ENCODE measurements around the gene ELAVL4.

Gene ELAVL4

DNA sequence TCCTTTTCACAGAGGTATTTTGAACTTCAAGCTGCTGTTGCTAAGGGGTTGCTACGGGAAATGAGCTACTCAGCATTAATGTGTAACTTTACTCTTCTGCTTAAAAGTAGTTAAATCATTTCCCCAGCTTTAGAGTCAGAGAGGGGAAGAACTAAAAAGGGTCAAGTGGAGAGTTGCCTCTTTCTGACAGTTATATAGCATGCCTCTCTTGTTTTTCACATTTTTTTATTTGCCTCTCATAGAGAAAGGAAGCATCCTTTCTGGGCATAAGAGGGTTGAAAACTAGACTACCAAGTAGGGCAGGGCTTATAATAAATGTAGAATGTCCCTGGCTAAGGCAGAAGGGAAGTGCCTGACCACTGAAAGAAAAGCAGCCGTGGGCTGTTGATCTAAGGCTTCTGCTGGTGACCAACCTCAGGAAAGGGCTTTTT, 10.1 kb upstream of the ELAVL4 start:
- no peak overlapping the region for H3K27ac ChIP-seq (ENCODE audit: low read length)
- H3K4me3 ChIP-seq (ENCODE audit: low read depth in 1 of 2, low read length in 2 of 2), result no peak overlapping the region
- H3K9me3 ChIP-seq (ENCODE audit: control insufficient read depth in 1 of 2, low read length in 2 of 2), result no peaks in the 10 kb centered on the region
- no peaks in the 10 kb centered on the region for H3K27me3 ChIP-seq (ENCODE audit: low read depth, low read length)
- H3K4me1 ChIP-seq (ENCODE audit: control insufficient read depth in 1 of 2, insufficient read depth in 2 of 2, low read length in 2 of 2), result no peaks in the 10 kb centered on the region
- no peaks in the 10 kb centered on the region for H3K36me3 ChIP-seq (ENCODE audit: control insufficient read depth in 1 of 2, insufficient read depth in 2 of 2, low read length in 2 of 2)

DNA sequence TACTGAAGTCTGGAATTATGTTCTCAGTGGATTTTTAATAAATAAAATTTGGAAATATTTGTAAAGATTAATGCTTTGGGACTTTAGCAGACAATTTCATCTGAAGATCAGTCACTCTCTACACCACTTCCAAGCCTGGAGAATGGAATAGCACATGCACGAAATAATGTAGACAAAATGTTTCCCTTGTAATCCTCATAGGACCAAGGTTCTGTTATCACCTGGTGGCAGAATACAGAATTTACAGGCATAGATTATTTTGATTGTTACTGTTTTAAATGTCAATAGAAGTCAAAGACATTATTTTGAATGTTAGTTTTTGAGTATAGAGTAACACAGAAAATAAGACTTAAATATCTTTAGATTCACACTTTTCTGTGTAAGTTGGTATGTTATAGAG, 9.1 kb upstream of the ELAVL4 start:
- H3K36me3 ChIP-seq (ENCODE audit: control insufficient read depth in 1 of 2, insufficient read depth in 2 of 2, low read length in 2 of 2), result no peaks in the 10 kb centered on the region
- H3K4me1 ChIP-seq (ENCODE audit: control insufficient read depth in 1 of 2, insufficient read depth in 2 of 2, low read length in 2 of 2), result no peaks in the 10 kb centered on the region
- no peak overlapping the region for H3K27ac ChIP-seq (ENCODE audit: low read length)
- H3K27me3 ChIP-seq (ENCODE audit: low read depth, low read length), result no peaks in the 10 kb centered on the region
- no peak overlapping the region for H3K4me3 ChIP-seq (ENCODE audit: low read depth in 1 of 2, low read length in 2 of 2)
- no peaks in the 10 kb centered on the region for H3K9me3 ChIP-seq (ENCODE audit: control insufficient read depth in 1 of 2, low read length in 2 of 2)

DNA sequence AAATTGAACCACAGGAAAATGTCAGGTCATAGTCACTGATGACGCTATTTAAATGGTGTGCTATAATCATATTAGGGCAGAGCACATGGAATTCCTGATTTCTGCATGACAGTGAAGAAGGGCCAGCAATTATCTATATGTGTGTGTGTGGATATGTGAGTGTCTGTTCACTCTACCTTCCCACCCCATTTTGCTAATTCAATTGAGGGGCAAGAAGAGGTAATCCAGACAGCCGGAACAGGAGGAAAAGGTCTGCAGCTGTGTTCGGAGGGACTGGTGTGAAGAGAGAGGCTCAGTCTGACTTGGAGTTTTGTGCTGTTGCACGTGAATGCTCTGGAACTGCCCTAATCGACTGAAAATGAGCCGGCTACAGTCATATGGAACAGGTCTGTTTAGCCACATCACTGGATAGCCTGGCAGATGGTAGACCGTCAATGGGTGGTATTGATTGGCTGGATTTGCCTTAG, 5.1 kb upstream of the ELAVL4 start:
- Histone ChIP-seq H3K36me3 (ENCODE audit: control insufficient read depth in 1 of 2, insufficient read depth in 2 of 2, low read length in 2 of 2) (no peaks in the 10 kb centered on the region), H3K4me1 (ENCODE audit: control insufficient read depth in 1 of 2, insufficient read depth in 2 of 2, low read length in 2 of 2) (no peaks in the 10 kb centered on the region), H3K27me3 (ENCODE audit: low read depth, low read length) (no peaks in the 10 kb centered on the region), H3K4me3 (ENCODE audit: low read depth in 1 of 2, low read length in 2 of 2) (no peak overlapping the region), H3K27ac (ENCODE audit: low read length) (no peak overlapping the region), H3K9me3 (ENCODE audit: control insufficient read depth in 1 of 2, low read length in 2 of 2) (no peaks in the 10 kb centered on the region)

DNA sequence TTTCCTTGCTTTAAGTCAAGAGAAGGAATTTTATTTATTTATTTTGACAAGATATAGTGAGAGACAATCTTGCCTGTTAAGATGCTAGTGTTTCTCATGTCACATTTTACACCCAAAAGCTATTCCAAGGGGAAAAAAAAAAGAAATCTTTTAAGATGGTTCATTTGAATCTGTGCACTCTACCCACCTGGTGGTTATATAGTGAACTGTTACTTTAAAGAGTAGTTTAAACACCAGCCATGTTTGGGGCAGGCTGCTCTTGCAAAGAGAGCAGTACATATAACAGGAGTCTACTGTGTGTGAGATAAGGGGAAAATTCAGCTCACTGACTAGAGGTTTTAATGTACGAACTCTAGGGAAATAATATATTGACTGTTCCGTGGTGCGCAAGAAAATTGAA, 3.3 kb upstream of the ELAVL4 start:
- no peaks in the 10 kb centered on the region for H3K36me3 ChIP-seq (ENCODE audit: control insufficient read depth in 1 of 2, insufficient read depth in 2 of 2, low read length in 2 of 2)
- no peaks in the 10 kb centered on the region for H3K27me3 ChIP-seq (ENCODE audit: low read depth, low read length)

DNA sequence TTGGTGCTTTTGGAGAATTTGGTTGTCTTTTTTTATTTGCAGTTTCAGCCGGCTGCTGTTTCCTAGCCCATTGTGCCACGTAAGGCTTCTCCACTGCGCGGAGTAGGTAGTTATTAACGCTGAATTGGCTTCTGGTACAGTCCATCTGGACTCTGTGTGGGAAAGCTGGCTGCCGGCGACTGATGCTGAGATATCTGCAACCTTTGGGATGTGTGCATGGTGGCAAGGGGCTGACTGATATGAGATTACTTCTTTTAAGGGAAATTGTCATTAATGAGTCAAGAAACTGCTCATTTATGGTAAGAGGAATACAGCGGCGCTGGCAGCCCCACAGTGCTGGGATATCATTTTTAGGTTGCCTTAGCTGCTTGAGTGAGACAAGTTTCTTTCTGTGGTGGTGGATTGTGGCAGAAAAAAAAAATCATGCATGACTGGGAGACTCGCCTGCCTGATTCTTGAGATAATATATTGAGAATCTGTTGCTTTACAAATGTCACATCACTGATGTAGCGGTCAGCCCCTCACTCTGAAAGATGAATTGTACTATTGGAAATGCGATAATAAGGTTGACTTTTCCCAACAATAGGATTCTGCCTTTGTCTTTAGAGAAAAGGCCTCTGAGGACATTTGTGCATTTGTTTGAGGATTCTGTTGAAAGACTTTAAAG, 2.5 kb upstream of the ELAVL4 start:
- H3K9me3 ChIP-seq (ENCODE audit: control insufficient read depth in 1 of 2, low read length in 2 of 2), result no peaks in the 10 kb centered on the region
- H3K27me3 ChIP-seq (ENCODE audit: low read depth, low read length), result no peaks in the 10 kb centered on the region
- H3K27ac ChIP-seq (ENCODE audit: low read length), result no peak overlapping the region
- H3K4me1 ChIP-seq (ENCODE audit: control insufficient read depth in 1 of 2, insufficient read depth in 2 of 2, low read length in 2 of 2), result no peaks in the 10 kb centered on the region
- H3K36me3 ChIP-seq (ENCODE audit: control insufficient read depth in 1 of 2, insufficient read depth in 2 of 2, low read length in 2 of 2), result no peaks in the 10 kb centered on the region
- no peak overlapping the region for H3K4me3 ChIP-seq (ENCODE audit: low read depth in 1 of 2, low read length in 2 of 2)

More for the DNA sequence above, 3.3 kb upstream of the ELAVL4 start:
- no peaks in the 10 kb centered on the region for H3K9me3 ChIP-seq (ENCODE audit: control insufficient read depth in 1 of 2, low read length in 2 of 2)
- no peaks in the 10 kb centered on the region for H3K4me1 ChIP-seq (ENCODE audit: control insufficient read depth in 1 of 2, insufficient read depth in 2 of 2, low read length in 2 of 2)
- no peak overlapping the region for H3K27ac ChIP-seq (ENCODE audit: low read length)
- H3K4me3 ChIP-seq (ENCODE audit: low read depth in 1 of 2, low read length in 2 of 2), result no peak overlapping the region

DNA sequence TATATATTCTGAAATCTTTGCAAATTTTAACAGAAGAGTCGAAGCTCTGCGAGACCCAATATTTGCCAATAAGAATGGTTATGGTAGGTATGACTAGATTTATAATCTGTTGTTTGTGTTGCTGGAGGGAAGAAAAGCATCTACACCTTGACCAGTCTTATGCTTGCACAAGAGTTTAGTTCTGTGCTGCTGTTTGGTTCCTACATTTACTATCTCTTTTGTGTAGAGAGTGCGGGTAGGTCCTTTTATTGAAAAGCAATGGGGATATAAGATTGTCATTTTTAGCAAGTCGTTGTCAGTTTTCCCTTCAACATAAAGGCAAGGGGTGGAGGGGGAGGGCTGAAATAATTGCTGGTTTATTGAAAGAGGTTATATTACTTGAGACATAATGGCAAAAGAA, 396 bp downstream of the ELAVL4 start:
- Histone ChIP-seq H3K4me1 (ENCODE audit: control insufficient read depth in 1 of 2, insufficient read depth in 2 of 2, low read length in 2 of 2) (no peaks in the 10 kb centered on the region), H3K27ac (ENCODE audit: low read length) (no peak overlapping the region), H3K36me3 (ENCODE audit: control insufficient read depth in 1 of 2, insufficient read depth in 2 of 2, low read length in 2 of 2) (no peaks in the 10 kb centered on the region), H3K4me3 (ENCODE audit: low read depth in 1 of 2, low read length in 2 of 2) (no peak overlapping the region), H3K9me3 (ENCODE audit: control insufficient read depth in 1 of 2, low read length in 2 of 2) (no peaks in the 10 kb centered on the region), H3K27me3 (ENCODE audit: low read depth, low read length) (no peaks in the 10 kb centered on the region)

DNA sequence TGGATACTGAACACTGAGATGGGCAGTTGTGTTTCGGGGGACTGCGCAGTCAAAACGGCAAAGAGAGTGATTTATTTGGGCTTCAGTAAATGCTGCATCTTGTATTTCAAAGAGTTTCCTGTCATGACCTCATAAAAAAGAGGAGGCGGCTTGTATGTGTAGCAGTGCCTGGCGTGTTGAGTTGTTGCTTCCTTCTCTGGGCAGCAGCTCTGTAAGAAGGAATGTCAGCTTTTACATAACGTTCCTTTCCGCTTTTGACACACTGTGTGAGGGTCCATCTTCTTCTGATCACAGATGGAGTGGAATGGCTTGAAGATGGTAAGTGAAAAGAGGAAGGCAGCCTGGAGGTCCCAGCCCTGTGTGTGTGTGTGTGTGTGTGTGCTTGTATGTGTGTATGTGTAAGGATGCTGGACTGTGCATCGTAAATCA, 941 bp downstream of the ELAVL4 start:
- Histone ChIP-seq H3K36me3 (ENCODE audit: control insufficient read depth in 1 of 2, insufficient read depth in 2 of 2, low read length in 2 of 2) (no peaks in the 10 kb centered on the region), H3K27ac (ENCODE audit: low read length) (no peak overlapping the region), H3K27me3 (ENCODE audit: low read depth, low read length) (no peaks in the 10 kb centered on the region)

DNA sequence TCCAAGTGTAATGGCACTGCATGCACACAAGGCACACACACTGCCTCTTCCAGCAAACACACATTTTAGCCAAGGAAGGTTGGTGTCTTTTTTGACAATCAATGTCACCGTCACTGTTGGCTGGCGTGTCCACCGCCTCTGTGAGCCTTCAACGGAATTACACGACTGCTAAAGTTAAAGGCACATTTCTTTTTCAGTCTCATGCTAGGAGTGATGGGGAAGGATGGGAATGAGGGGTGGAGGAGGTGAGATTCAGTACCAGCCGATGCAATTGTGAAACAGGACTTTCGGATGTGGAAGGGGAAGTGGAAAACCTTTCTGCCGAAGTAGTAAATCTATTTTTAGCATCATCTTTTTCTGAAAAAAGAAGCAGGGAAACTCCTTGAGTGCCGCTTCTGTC, 1.4 kb downstream of the ELAVL4 start:
- H3K27me3 ChIP-seq (ENCODE audit: low read depth, low read length), result no peaks in the 10 kb centered on the region
- peak overlapping the region in 1 of 2 donors; percentile 18 for H3K4me3 ChIP-seq (ENCODE audit: low read depth in 1 of 2, low read length in 2 of 2)
- H3K36me3 ChIP-seq (ENCODE audit: control insufficient read depth in 1 of 2, insufficient read depth in 2 of 2, low read length in 2 of 2), result no peaks in the 10 kb centered on the region
- no peak overlapping the region for H3K27ac ChIP-seq (ENCODE audit: low read length)
- no peaks in the 10 kb centered on the region for H3K9me3 ChIP-seq (ENCODE audit: control insufficient read depth in 1 of 2, low read length in 2 of 2)
- H3K4me1 ChIP-seq (ENCODE audit: control insufficient read depth in 1 of 2, insufficient read depth in 2 of 2, low read length in 2 of 2), result no peaks in the 10 kb centered on the region

More for the DNA sequence above, 941 bp downstream of the ELAVL4 start:
- Histone ChIP-seq H3K9me3 (ENCODE audit: control insufficient read depth in 1 of 2, low read length in 2 of 2) (no peaks in the 10 kb centered on the region), H3K4me3 (ENCODE audit: low read depth in 1 of 2, low read length in 2 of 2) (no peak overlapping the region), H3K4me1 (ENCODE audit: control insufficient read depth in 1 of 2, insufficient read depth in 2 of 2, low read length in 2 of 2) (no peaks in the 10 kb centered on the region)

DNA sequence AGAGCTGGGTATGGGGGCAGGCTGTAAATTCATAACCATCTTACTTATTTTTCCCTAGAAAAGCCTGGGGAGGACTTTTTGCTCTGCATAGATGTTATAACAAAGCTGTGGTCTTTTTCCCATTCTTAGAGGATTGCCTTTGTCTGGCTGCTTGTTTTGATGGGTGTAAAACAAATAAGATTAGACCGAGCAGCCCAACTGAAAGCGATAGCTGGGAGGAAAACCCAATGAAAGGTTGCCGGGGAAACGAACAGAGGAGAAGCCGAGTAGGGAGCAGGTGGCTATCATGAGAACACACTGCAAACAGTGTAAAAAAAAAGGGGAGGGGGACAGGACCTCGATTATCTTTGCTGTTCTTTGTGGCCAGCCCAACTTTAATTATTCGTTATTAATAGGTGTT, 1.9 kb downstream of the ELAVL4 start:
- Histone ChIP-seq H3K36me3 (ENCODE audit: control insufficient read depth in 1 of 2, insufficient read depth in 2 of 2, low read length in 2 of 2) (no peaks in the 10 kb centered on the region), H3K27ac (ENCODE audit: low read length) (no peak overlapping the region), H3K4me1 (ENCODE audit: control insufficient read depth in 1 of 2, insufficient read depth in 2 of 2, low read length in 2 of 2) (no peaks in the 10 kb centered on the region), H3K27me3 (ENCODE audit: low read depth, low read length) (no peaks in the 10 kb centered on the region), H3K9me3 (ENCODE audit: control insufficient read depth in 1 of 2, low read length in 2 of 2) (no peaks in the 10 kb centered on the region), H3K4me3 (ENCODE audit: low read depth in 1 of 2, low read length in 2 of 2) (no peak overlapping the region)

DNA sequence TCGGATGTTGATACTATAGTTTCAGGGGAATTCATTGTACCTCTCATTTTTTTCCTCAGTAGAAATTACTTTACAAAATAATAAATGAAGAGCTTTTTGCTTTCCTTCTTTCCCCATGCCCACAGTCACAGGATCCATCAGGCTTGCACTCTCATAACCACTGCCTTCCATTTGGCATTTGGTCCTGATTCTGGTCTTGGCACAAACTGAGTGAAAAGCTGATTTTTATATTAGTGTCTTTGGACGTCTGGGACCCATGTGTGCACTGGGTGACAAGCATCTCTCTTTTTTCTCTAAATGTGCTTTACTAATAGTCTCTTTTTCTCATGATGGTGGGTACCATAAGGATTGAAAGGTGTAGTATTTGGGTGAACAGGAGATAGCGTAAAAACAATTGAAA, 2.8 kb downstream of the ELAVL4 start:
- Histone ChIP-seq H3K27ac (ENCODE audit: low read length) (no peak overlapping the region), H3K9me3 (ENCODE audit: control insufficient read depth in 1 of 2, low read length in 2 of 2) (no peaks in the 10 kb centered on the region), H3K36me3 (ENCODE audit: control insufficient read depth in 1 of 2, insufficient read depth in 2 of 2, low read length in 2 of 2) (no peaks in the 10 kb centered on the region), H3K27me3 (ENCODE audit: low read depth, low read length) (no peaks in the 10 kb centered on the region), H3K4me3 (ENCODE audit: low read depth in 1 of 2, low read length in 2 of 2) (no peak overlapping the region), H3K4me1 (ENCODE audit: control insufficient read depth in 1 of 2, insufficient read depth in 2 of 2, low read length in 2 of 2) (no peaks in the 10 kb centered on the region)

DNA sequence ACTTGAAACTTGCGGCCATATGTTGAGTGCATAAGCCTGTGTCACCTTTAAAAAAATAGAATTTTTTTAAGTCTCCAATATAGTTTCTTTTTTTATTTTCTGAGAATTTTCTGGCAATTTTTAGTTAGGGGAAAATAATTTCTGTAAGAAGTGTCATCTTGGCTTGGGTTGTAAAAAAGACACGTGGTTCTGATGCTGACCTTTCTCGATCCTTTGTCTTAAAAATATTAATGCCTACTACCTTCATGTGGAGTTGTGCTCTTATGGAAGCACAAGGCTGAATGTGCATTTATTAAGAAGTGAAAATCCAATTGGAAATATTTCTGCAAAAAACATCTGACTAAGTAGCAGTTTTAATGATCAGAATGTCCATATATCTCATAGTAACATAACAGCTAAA, 3.5 kb downstream of the ELAVL4 start:
- no peak overlapping the region for H3K27ac ChIP-seq (ENCODE audit: low read length)
- no peaks in the 10 kb centered on the region for H3K36me3 ChIP-seq (ENCODE audit: control insufficient read depth in 1 of 2, insufficient read depth in 2 of 2, low read length in 2 of 2)
- H3K9me3 ChIP-seq (ENCODE audit: control insufficient read depth in 1 of 2, low read length in 2 of 2), result no peaks in the 10 kb centered on the region
- H3K4me1 ChIP-seq (ENCODE audit: control insufficient read depth in 1 of 2, insufficient read depth in 2 of 2, low read length in 2 of 2), result no peaks in the 10 kb centered on the region
- H3K4me3 ChIP-seq (ENCODE audit: low read depth in 1 of 2, low read length in 2 of 2), result no peak overlapping the region
- no peaks in the 10 kb centered on the region for H3K27me3 ChIP-seq (ENCODE audit: low read depth, low read length)

DNA sequence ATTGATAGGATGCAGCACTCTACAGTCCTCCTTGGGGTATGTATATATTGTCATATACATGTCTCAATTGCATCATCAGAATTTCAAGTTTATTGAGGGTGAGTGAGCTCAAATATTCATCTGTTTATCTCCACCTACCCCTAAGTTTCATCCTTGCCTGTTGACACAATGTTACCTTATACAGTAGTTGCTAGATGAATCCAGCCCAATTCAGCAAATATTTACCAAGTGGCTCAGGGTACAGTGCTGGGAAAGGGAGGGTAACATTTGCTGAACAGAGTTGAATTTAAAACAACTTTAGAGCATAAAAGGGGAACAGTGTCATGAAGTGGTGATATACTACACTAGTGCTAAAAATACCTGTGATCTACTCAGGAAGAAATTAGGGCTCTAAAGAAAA, 14.4 kb downstream of the ELAVL4 start:
- Histone ChIP-seq H3K4me3 (ENCODE audit: low read depth in 1 of 2, low read length in 2 of 2) (no peak overlapping the region), H3K9me3 (ENCODE audit: control insufficient read depth in 1 of 2, low read length in 2 of 2) (no peaks in the 10 kb centered on the region), H3K4me1 (ENCODE audit: control insufficient read depth in 1 of 2, insufficient read depth in 2 of 2, low read length in 2 of 2) (no peaks in the 10 kb centered on the region), H3K27ac (ENCODE audit: low read length) (no peak overlapping the region), H3K27me3 (ENCODE audit: low read depth, low read length) (no peaks in the 10 kb centered on the region), H3K36me3 (ENCODE audit: control insufficient read depth in 1 of 2, insufficient read depth in 2 of 2, low read length in 2 of 2) (no peaks in the 10 kb centered on the region)

All from muscle layer of duodenum (tissue), 2 donors.